ENCODE results near the gene SNRNP35. TPM values are rescaled to one million over a fixed set of nuclear protein-coding genes. Genes with fewer than 3 reads are reported as not detected.
A peak's percentile ranks its signal among the peaks of the same experiment; 100 is the strongest.

The SNRNP35 gene
- total and polyA plus RNA-seq, 4 donors: 9.0 to 13.3 (median 11.1) TPM

DNA sequence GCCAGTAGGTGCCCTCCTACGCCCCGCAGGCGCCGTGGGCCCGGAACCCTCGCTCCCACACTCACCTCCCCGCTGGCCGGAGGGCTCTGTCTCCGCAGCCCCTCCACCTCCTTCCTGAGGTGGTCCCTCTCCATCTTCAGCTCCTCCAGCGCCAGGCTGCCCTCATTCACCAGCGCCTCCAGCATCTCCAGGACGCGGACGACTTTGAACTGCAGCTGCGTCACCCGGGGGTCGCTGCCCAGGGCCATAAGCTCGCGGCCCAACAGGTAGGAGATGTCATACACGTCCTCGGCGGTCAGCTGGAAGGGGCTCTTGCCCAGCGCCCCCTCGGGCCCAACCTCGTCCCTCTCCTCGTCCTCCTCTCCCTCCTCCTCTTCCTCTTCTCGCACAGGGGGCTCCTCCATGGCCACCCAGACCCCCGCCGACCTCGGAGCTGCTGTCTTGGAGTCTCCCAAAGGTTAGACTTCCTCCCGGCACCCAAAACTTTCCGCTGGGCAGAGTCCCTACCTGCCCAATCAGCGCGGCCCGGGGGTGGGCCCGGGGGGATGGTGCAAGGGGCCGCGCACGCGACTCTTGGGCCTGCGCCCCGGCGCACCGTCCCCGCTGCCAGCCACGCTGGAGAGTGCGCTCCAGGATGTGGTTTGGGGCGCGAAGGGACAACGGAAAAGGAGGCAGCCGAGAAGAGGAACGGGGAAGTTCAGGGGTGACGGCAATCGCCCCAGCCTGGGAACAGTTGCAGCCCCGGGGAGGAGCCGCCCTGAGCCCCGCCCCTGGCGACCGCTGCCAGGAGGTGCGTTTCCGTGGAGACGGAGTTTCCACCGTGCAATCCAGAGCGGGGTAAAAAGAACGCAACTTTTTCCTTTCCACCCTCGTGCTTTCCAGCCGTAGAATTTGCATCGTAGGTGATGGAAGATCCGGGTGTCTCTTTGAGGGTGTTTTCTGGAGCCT, 21.6 kb upstream of the SNRNP35 start, which contains the start of gene RILPL2:
Gene RILPL2 (minus strand): TSS at position 668 of the 948 bp plus-strand sequence. CDS start 264 bp downstream, at position 404.
- Histone ChIP-seq H3K9me3 (ENCODE audit: control insufficient read depth in 4 of 4, low read length in 3 of 4) (no peaks in the 10 kb centered on the region), H3K27ac (ENCODE audit: low read depth in 1 of 2, low read length in 2 of 2) (peak within 1 kb of the TSS; percentile 50 to 73), H3K9ac (ENCODE audit: low read depth in 1 of 2, low read length in 2 of 2) (peak within 1 kb of the TSS; percentile 52 to 72), H3K27me3 (ENCODE audit: control insufficient read depth in 4 of 4, insufficient read depth in 4 of 4, low read length in 3 of 4) (no peaks in the 10 kb centered on the region), H3K36me3 (ENCODE audit: control insufficient read depth in 4 of 4, insufficient read depth in 3 of 4, low read depth in 1 of 4, low read length in 3 of 4) (no peaks in the 10 kb centered on the region), H3K4me3 (ENCODE audit: low read depth in 1 of 3, low read length in 3 of 3) (peak within 1 kb of the TSS; percentile 72 to 87 (median 86)), H3K4me1 (ENCODE audit: control insufficient read depth in 4 of 4, insufficient read depth in 4 of 4, low read length in 3 of 4) (peaks cover 0 to 19% (median 13%) of the 10 kb centered on the region in 4 donors)
- TF ChIP-seq FOXA1 (IDR thresholded peaks at IDR 0.05) (no peak), RAD21 (IDR thresholded peaks at IDR 0.05) (peak in 1 of 2 donors; percentile 47), NR2F2 (IDR thresholded peaks at IDR 0.05) (peak; percentile 18), FOXA2 (IDR thresholded peaks at IDR 0.05) (no peak), TAF1 (conservative IDR thresholded peaks at IDR 0.05) (no peak), YY1 (IDR thresholded peaks at IDR 0.05) (peak; percentile 19), HNF4A (conservative IDR thresholded peaks at IDR 0.05) (peak in 1 of 2 donors; percentile 48), RXRA (IDR thresholded peaks at IDR 0.05) (no peak), EGR1 (IDR thresholded peaks at IDR 0.05; ENCODE audit: low read depth in 2 of 2) (peak; percentile 17 to 25), HNF4G (IDR thresholded peaks at IDR 0.05) (no peak), GABPA (IDR thresholded peaks at IDR 0.05 in 1 of 2, conservative IDR thresholded peaks at IDR 0.05 in 1 of 2) (peak in 1 of 2 donors; percentile 45), JUND (IDR thresholded peaks at IDR 0.05) (no peak), SP1 (IDR thresholded peaks at IDR 0.05) (peak; percentile 65)
- TF ChIP-seq, protein P1, sequence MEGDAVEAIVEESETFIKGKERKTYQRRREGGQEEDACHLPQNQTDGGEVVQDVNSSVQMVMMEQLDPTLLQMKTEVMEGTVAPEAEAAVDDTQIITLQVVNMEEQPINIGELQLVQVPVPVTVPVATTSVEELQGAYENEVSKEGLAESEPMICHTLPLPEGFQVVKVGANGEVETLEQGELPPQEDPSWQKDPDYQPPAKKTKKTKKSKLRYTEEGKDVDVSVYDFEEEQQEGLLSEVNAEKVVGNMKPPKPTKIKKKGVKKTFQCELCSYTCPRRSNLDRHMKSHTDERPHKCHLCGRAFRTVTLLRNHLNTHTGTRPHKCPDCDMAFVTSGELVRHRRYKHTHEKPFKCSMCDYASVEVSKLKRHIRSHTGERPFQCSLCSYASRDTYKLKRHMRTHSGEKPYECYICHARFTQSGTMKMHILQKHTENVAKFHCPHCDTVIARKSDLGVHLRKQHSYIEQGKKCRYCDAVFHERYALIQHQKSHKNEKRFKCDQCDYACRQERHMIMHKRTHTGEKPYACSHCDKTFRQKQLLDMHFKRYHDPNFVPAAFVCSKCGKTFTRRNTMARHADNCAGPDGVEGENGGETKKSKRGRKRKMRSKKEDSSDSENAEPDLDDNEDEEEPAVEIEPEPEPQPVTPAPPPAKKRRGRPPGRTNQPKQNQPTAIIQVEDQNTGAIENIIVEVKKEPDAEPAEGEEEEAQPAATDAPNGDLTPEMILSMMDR (IDR thresholded peaks at IDR 0.05; ENCODE audit: low read depth, low read length, missing input control): no peak
- TF ChIP-seq, protein P2, sequence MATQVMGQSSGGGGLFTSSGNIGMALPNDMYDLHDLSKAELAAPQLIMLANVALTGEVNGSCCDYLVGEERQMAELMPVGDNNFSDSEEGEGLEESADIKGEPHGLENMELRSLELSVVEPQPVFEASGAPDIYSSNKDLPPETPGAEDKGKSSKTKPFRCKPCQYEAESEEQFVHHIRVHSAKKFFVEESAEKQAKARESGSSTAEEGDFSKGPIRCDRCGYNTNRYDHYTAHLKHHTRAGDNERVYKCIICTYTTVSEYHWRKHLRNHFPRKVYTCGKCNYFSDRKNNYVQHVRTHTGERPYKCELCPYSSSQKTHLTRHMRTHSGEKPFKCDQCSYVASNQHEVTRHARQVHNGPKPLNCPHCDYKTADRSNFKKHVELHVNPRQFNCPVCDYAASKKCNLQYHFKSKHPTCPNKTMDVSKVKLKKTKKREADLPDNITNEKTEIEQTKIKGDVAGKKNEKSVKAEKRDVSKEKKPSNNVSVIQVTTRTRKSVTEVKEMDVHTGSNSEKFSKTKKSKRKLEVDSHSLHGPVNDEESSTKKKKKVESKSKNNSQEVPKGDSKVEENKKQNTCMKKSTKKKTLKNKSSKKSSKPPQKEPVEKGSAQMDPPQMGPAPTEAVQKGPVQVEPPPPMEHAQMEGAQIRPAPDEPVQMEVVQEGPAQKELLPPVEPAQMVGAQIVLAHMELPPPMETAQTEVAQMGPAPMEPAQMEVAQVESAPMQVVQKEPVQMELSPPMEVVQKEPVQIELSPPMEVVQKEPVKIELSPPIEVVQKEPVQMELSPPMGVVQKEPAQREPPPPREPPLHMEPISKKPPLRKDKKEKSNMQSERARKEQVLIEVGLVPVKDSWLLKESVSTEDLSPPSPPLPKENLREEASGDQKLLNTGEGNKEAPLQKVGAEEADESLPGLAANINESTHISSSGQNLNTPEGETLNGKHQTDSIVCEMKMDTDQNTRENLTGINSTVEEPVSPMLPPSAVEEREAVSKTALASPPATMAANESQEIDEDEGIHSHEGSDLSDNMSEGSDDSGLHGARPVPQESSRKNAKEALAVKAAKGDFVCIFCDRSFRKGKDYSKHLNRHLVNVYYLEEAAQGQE (IDR thresholded peaks at IDR 0.05): peak; percentile 13
- TF ChIP-seq, protein P3, sequence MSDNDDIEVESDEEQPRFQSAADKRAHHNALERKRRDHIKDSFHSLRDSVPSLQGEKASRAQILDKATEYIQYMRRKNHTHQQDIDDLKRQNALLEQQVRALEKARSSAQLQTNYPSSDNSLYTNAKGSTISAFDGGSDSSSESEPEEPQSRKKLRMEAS (IDR thresholded peaks at IDR 0.05): peak; percentile 65
- TF ChIP-seq, protein P4, sequence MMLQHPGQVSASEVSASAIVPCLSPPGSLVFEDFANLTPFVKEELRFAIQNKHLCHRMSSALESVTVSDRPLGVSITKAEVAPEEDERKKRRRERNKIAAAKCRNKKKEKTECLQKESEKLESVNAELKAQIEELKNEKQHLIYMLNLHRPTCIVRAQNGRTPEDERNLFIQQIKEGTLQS (IDR thresholded peaks at IDR 0.05): peak; percentile 11
- TF ChIP-seq, protein P5, sequence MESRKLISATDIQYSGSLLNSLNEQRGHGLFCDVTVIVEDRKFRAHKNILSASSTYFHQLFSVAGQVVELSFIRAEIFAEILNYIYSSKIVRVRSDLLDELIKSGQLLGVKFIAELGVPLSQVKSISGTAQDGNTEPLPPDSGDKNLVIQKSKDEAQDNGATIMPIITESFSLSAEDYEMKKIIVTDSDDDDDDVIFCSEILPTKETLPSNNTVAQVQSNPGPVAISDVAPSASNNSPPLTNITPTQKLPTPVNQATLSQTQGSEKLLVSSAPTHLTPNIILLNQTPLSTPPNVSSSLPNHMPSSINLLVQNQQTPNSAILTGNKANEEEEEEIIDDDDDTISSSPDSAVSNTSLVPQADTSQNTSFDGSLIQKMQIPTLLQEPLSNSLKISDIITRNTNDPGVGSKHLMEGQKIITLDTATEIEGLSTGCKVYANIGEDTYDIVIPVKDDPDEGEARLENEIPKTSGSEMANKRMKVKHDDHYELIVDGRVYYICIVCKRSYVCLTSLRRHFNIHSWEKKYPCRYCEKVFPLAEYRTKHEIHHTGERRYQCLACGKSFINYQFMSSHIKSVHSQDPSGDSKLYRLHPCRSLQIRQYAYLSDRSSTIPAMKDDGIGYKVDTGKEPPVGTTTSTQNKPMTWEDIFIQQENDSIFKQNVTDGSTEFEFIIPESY (IDR thresholded peaks at IDR 0.05): no peak
- DNase-seq (ENCODE audit: low spot score): peak; percentile 87
- WGBS: under 1% methylated on average over 69 of the region's 69 CpGs
